HL-60 (cell line): ENCODE measurements around the gene RPL32.

Source experiments
- DNase-seq, 2 experiments: peaks; one replicate each; pipeline ENCODE4 v3.0.0-alpha.2; 2010 to 2020; ENCODE audit warnings: low read depth in 1 of 2, low spot score in 1 of 2
- H3K27ac ChIP-seq: fragments of 250-450 bp; sonication (Bioruptor Pico); replicated peaks from 2 replicates; pipeline ENCODE4 v1.5.1; 2020; ENCODE audit warnings: mild to moderate bottlenecking, moderate library complexity
- H3K27me3 ChIP-seq: fragments of 250-450 bp; sonication (Bioruptor Pico); 2 replicates; pipeline ENCODE4 v1.5.1; 2021; ENCODE audit warnings: mild to moderate bottlenecking, moderate library complexity; ENCODE audit not compliant: insufficient read depth, poor library complexity, severe bottlenecking
- H3K4me3 ChIP-seq: replicated peaks from 2 replicates; pipeline ENCODE4 v1.5.1; 2011; ENCODE audit warnings: mild to moderate bottlenecking, control low read depth, low read length; ENCODE audit not compliant: insufficient read depth
- GABPA ChIP-seq: IDR thresholded peaks from 2 replicates; pipeline ENCODE4 v1.6.1; 2012; ENCODE audit warnings: low read depth
- POLR2AphosphoS5 ChIP-seq: IDR thresholded peaks from 2 replicates; pipeline ENCODE4 v1.6.1; 2012; ENCODE audit warnings: low read depth
- SPI1 ChIP-seq: IDR thresholded peaks from 2 replicates; pipeline ENCODE4 v1.6.1; 2012; ENCODE audit warnings: low read depth, mild to moderate bottlenecking, borderline replicate concordance
- TF ChIP-seq, protein P1 (sequence below): IDR thresholded peaks from 2 replicates; pipeline ENCODE4 v1.6.1; 2012; ENCODE audit warnings: low read depth; ENCODE audit not compliant: insufficient replicate concordance
- TF ChIP-seq, protein P2 (sequence below): IDR thresholded peaks from one replicate; pipeline ENCODE4 v1.5.1; 2011; ENCODE audit warnings: low read length, control low read depth, inconsistent platforms; ENCODE audit not compliant: insufficient read depth

RPL32 gene

DNA sequence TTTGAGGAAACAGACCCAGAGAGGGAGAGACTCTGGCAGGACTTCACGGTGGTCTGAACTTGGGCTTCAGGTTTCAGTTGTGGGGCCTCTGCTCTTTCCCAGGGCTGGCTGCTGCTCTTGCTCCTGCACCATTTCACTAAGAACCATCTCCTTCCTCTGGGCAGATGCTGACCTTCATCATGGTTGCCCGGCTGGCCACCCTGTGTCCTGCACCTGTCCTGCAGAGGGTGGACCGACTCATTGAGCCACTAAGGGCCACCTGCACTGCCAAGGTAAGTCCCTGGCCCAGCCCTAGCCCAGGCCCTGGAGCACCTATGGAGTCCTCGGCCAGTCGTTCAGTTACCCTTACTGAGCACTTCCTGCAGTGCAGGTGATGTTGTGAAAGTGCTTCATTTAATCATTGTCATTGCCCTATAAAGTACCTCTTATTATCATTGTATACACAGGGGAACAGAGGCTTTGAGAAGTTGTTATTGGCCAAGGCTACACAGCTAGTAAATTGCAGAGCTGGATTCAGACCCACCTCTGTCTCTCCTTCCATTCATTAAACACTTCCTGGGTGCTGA lies 10.0 kb downstream of the RPL32 start:
- Histone ChIP-seq H3K27me3 (no peaks in the 10 kb centered on the region), H3K4me3 (no peak overlapping the region), H3K27ac (no peak overlapping the region)
- no peak for DNase-seq
- TF ChIP-seq SPI1 (no peak), POLR2AphosphoS5 (no peak; the same call in 1 of the 2 replicates), GABPA (no peak)
- TF ChIP-seq, protein P1, sequence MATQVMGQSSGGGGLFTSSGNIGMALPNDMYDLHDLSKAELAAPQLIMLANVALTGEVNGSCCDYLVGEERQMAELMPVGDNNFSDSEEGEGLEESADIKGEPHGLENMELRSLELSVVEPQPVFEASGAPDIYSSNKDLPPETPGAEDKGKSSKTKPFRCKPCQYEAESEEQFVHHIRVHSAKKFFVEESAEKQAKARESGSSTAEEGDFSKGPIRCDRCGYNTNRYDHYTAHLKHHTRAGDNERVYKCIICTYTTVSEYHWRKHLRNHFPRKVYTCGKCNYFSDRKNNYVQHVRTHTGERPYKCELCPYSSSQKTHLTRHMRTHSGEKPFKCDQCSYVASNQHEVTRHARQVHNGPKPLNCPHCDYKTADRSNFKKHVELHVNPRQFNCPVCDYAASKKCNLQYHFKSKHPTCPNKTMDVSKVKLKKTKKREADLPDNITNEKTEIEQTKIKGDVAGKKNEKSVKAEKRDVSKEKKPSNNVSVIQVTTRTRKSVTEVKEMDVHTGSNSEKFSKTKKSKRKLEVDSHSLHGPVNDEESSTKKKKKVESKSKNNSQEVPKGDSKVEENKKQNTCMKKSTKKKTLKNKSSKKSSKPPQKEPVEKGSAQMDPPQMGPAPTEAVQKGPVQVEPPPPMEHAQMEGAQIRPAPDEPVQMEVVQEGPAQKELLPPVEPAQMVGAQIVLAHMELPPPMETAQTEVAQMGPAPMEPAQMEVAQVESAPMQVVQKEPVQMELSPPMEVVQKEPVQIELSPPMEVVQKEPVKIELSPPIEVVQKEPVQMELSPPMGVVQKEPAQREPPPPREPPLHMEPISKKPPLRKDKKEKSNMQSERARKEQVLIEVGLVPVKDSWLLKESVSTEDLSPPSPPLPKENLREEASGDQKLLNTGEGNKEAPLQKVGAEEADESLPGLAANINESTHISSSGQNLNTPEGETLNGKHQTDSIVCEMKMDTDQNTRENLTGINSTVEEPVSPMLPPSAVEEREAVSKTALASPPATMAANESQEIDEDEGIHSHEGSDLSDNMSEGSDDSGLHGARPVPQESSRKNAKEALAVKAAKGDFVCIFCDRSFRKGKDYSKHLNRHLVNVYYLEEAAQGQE: no peak
- TF ChIP-seq, protein P2, sequence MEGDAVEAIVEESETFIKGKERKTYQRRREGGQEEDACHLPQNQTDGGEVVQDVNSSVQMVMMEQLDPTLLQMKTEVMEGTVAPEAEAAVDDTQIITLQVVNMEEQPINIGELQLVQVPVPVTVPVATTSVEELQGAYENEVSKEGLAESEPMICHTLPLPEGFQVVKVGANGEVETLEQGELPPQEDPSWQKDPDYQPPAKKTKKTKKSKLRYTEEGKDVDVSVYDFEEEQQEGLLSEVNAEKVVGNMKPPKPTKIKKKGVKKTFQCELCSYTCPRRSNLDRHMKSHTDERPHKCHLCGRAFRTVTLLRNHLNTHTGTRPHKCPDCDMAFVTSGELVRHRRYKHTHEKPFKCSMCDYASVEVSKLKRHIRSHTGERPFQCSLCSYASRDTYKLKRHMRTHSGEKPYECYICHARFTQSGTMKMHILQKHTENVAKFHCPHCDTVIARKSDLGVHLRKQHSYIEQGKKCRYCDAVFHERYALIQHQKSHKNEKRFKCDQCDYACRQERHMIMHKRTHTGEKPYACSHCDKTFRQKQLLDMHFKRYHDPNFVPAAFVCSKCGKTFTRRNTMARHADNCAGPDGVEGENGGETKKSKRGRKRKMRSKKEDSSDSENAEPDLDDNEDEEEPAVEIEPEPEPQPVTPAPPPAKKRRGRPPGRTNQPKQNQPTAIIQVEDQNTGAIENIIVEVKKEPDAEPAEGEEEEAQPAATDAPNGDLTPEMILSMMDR: no peak

DNA sequence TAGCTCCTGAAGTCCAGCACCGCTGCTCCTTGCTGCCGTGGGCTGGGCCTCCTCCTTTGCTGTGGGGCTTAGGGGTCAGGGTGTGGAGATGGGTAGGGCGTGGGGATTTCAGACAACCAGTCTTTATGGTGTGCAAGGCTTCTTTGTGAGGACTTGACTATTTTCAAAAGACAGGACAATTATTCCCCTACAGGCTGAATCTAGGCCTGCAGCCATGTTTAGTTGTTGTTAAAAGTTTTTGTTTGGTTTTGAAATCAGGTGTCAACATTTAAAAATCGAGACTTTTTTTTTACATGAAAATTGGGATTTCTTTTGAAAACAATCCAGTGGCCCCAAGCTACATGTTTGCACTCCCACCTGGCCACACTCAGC lies 10.6 kb downstream of the RPL32 start:
- no peak overlapping the region for H3K4me3 ChIP-seq
- DNase-seq: no peak
- no peak overlapping the region for H3K27ac ChIP-seq
- TF ChIP-seq, protein P2: no peak
- TF ChIP-seq SPI1 (no peak), POLR2AphosphoS5 (no peak; the same call in 1 of the 2 replicates), GABPA (no peak)
- TF ChIP-seq, protein P1: no peak
- no peaks in the 10 kb centered on the region for H3K27me3 ChIP-seq

DNA sequence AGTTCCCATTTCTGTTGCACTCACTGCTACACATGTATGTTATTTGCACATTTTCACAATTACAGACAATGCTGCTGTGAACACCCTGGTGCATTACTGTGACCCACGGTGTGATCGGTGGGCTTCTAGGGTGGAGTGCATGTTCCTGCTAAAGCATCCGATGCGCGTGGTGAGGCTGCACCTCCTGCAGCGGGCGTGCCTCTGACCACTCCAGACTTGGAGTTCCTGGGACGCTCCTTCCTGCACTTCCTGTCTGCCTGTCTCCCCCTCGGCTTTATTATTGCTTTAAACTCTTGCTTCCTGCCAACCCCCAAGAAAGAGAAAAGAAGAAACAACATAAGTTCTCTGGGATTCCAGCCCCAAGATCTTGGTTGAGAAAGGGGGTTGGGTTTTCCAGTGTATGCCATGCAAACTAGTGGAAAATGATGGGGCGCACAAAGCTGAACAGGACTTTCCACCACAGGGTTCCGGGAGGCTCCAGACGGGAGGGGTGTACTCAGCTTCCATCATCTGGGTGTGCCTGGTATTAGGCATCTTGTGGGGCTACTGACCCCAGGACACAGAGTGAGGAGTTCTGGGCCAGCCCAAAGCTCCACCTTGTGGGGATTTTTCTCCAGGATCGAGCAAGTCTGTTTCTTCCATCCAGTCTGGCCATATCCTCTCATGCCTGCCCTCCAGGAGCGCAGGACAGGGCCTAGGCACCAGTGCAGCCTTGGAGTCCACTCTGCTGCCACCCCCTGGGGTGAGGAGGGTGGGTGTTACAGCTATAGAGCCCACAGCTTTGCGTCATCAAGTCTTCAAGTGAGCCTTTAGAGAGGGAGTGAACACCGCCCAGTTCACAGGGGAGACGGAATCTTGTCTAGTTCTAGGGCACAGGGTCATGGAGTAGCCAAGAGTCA lies 11.2 kb downstream of the RPL32 start:
- TF ChIP-seq SPI1: no peak
- TF ChIP-seq POLR2AphosphoS5: no peak; the same call in 1 of the 2 replicates
- TF ChIP-seq, protein P2: no peak
- TF ChIP-seq, protein P1: no peak
- no peak for TF ChIP-seq GABPA
- no peak for DNase-seq
- H3K27ac ChIP-seq: no peak overlapping the region

More for the DNA sequence above, 11.2 kb downstream of the RPL32 start:
- Histone ChIP-seq H3K27me3 (no peaks in the 10 kb centered on the region), H3K4me3 (no peak overlapping the region)
